Stomach (tissue), 9 donors: ENCODE measurements around the gene HTR3D. TPM values are rescaled to one million over a fixed set of nuclear protein-coding genes. Genes with fewer than 3 reads are reported as not detected.
A peak's percentile ranks its signal among the peaks of the same experiment; 100 is the strongest.
"Not testable (repeated sequence)": the region's sequence is repeated elsewhere in the genome, so short reads cannot be mapped to it uniquely, and the experiment has no call there.

Experiments used
- DNase-seq, 2 donors: peaks; one replicate each; pipeline versions ENCODE4 v3.0.0 to v3.0.0-alpha.2; 2013 to 2019
- H3K27ac ChIP-seq, 5 donors: fragments of 200-600 bp in 4 of 5; sonication (generic) in 4 of 5; one replicate each; pipeline ENCODE4 v1.5.1; 2013 to 2019; ENCODE audit warnings: mild to moderate bottlenecking in 1 of 5, moderate library complexity in 1 of 5
- H3K27me3 ChIP-seq, 3 donors: fragments of 200-600 bp; sonication (generic); one replicate each; pipeline ENCODE4 v1.5.1; 2017 to 2019; ENCODE audit warnings: mixed run types in 1 of 3
- H3K36me3 ChIP-seq, 4 donors: fragments of 200-600 bp; sonication (generic); 1 replicate in 3 of 4; 2 replicates in 1 of 4; pipeline ENCODE4 v1.5.1; 2016 to 2019
- H3K4me1 ChIP-seq, 4 donors: fragments of 200-600 bp; sonication (generic); one replicate each; pipeline ENCODE4 v1.5.1; 2016 to 2019
- H3K4me3 ChIP-seq, 4 donors: fragments of 200-600 bp; sonication (generic) in 3 of 4; one replicate each; pipeline ENCODE4 v1.5.1; 2016 to 2019; ENCODE audit warnings: mild to moderate bottlenecking in 1 of 4
- H3K9me3 ChIP-seq, 4 donors: fragments of 200-600 bp; sonication (generic); one replicate each; pipeline ENCODE4 v1.5.1; 2016 to 2019
- CTCF ChIP-seq, 7 experiments: fragments of 450-650 bp in 4 of 7; fragments of 200-600 bp in 3 of 7; sonication (generic) in 3 of 7; IDR thresholded peaks; one replicate each; pipeline ENCODE4 v1.5.1; 2016 to 2019; ENCODE audit warnings: antibody characterized with exemption in 7 of 7, control low read depth in 2 of 7, mild to moderate bottlenecking in 1 of 7
- EP300 ChIP-seq: sonication (generic); formaldehyde crosslinking; IDR thresholded peaks from one replicate; pipeline ENCODE4 v1.6.1; 2017; ENCODE audit warnings: antibody characterized with exemption
- POLR2A ChIP-seq, 4 donors: fragments of 450-650 bp; IDR thresholded peaks; one replicate each; pipeline ENCODE4 v1.6.1; 2016; ENCODE audit warnings: antibody characterized with exemption in 4 of 4, control low read depth in 2 of 4, mild to moderate bottlenecking in 1 of 4, moderate library complexity in 1 of 4
- POLR2AphosphoS5 ChIP-seq, 3 donors: sonication (generic); formaldehyde crosslinking; IDR thresholded peaks; one replicate each; pipeline ENCODE4 v1.6.1; 2016; ENCODE audit warnings: antibody characterized with exemption in 3 of 3
- WGBS, 5 donors: extraction: QIAGEN DNeasy Blood & Tissue Kit in 3 of 5; methylation state at CpG; one replicate each; pipeline versions ENCODE4 v1.1.5 to v1.1.7; 2013 to 2018; 5-methylcytosine and 5-hydroxymethylcytosine counted together
- intact Hi-C: fragments of 100-400 bp; cut with DNase I; formaldehyde crosslinking; loops from one replicate; pipeline ENCODE4 v1.15.1; 2023; ENCODE audit warnings: low total_unique reads
- polyA plus RNA-seq, 3 donors: library from polyadenylated mRNA; stranded (reverse); fragments of 200-250 nt; gene quantifications; one replicate each; pipeline ENCODE4 v1.2.3, GENCODE V29; 2013
- total RNA-seq, 5 donors: library from RNA; depleted of rRNA; stranded (reverse); fragments of >200 nt; gene quantifications; one replicate each; pipeline versions ENCODE4 v1.1.0 to v1.2.3, GENCODE V29; 2014 to 2016
- donor health status: healthy with polysubstance abuse.
- donor health status: Bipolar disorder and iron deficiency.
- donor health status: healthy.

The HTR3D gene
- total and polyA plus RNA-seq, 8 donors = not detected

GRCh38 chr3:184022323-184022722, 9.2 kb upstream of the HTR3D start:
- peak overlapping the region in 1 of 5 donors; percentile 17 for H3K27ac ChIP-seq
- 57 to 82% (median 73%) methylated on average over 7 of the region's 7 CpGs for WGBS, 5 donors
- intact Hi-C loops = no loop called here

GRCh38 chr3:184025256-184025655, 6.3 kb upstream of the HTR3D start:
- H3K27me3 ChIP-seq, H3K9me3 ChIP-seq, H3K4me3 ChIP-seq, H3K36me3 ChIP-seq, H3K4me1 ChIP-seq, DNase-seq, H3K27ac ChIP-seq, intact Hi-C loops: not testable (repeated sequence)
- WGBS, 5 donors = 51 to 74% (median 62%) methylated on average over 5 of the region's 5 CpGs

More at GRCh38 chr3:184022323-184022722, 9.2 kb upstream of the HTR3D start:
- Histone ChIP-seq H3K27me3 (peaks cover 0 to 6% (median 0%) of the 10 kb centered on the region in 3 donors), H3K4me3 (no peak overlapping the region), H3K9me3 (no peaks in the 10 kb centered on the region), H3K36me3 (no peaks in the 10 kb centered on the region), H3K4me1 (peaks cover 0 to 8% (median 4%) of the 10 kb centered on the region in 4 donors)
- TF ChIP-seq EP300 = no peak
- TF ChIP-seq POLR2A (IDR thresholded peaks at IDR 0.05) = no peak
- TF ChIP-seq CTCF (IDR thresholded peaks at IDR 0.05) = no peak
- no peak for TF ChIP-seq POLR2AphosphoS5 (IDR thresholded peaks at IDR 0.05)
- DNase-seq = no peak

GRCh38 chr3:184028275-184028890, 3.2 kb upstream of the HTR3D start:
- H3K27me3 ChIP-seq, intact Hi-C loops, H3K36me3 ChIP-seq, DNase-seq, H3K4me3 ChIP-seq, H3K9me3 ChIP-seq, H3K27ac ChIP-seq, H3K4me1 ChIP-seq: not testable (repeated sequence)
- WGBS, 5 donors = 62 to 79% (median 67%) methylated on average over 1 of the region's 1 CpG

GRCh38 chr3:184029443-184029842, 2.1 kb upstream of the HTR3D start:
- 70 to 83% (median 77%) methylated on average over 2 of the region's 2 CpGs for WGBS, 5 donors
- no peaks in the 10 kb centered on the region for H3K9me3 ChIP-seq
- no peak overlapping the region for H3K4me3 ChIP-seq
- DNase-seq = no peak
- H3K27me3 ChIP-seq = no peaks in the 10 kb centered on the region
- H3K36me3 ChIP-seq = no peaks in the 10 kb centered on the region
- no peaks in the 10 kb centered on the region for H3K4me1 ChIP-seq
- intact Hi-C loops = no loop called here
- TF ChIP-seq POLR2A (IDR thresholded peaks at IDR 0.05) (no peak), POLR2AphosphoS5 (IDR thresholded peaks at IDR 0.05) (no peak)
- H3K27ac ChIP-seq = no peak overlapping the region

GRCh38 chr3:184030536-184030935, 1.0 kb upstream of the HTR3D start:
- Histone ChIP-seq H3K4me1 (no peaks in the 10 kb centered on the region), H3K9me3 (no peaks in the 10 kb centered on the region), H3K27me3 (no peaks in the 10 kb centered on the region), H3K36me3 (no peaks in the 10 kb centered on the region), H3K27ac (no peak overlapping the region), H3K4me3 (no peak overlapping the region)
- WGBS, 5 donors = 70 to 85% (median 74%) methylated on average over 3 of the region's 3 CpGs
- intact Hi-C loops = no loop called here
- no peak for DNase-seq
- TF ChIP-seq POLR2A (IDR thresholded peaks at IDR 0.05) (no peak), CTCF (IDR thresholded peaks at IDR 0.05) (no peak), EP300 (no peak), POLR2AphosphoS5 (IDR thresholded peaks at IDR 0.05) (no peak)

- Histone ChIP-seq H3K4me1 (peaks cover 0 to 4% (median 0%) of the 10 kb centered on the region in 4 donors), H3K36me3 (no peaks in the 10 kb centered on the region), H3K27ac (no peak overlapping the region), H3K9me3 (no peaks in the 10 kb centered on the region), H3K27me3 (no peaks in the 10 kb centered on the region), H3K4me3 (no peak overlapping the region)
- intact Hi-C loops = no loop called here
- TF ChIP-seq POLR2AphosphoS5 (IDR thresholded peaks at IDR 0.05) = no peak
- TF ChIP-seq EP300 = no peak
- TF ChIP-seq POLR2A (IDR thresholded peaks at IDR 0.05) = no peak
- TF ChIP-seq CTCF (IDR thresholded peaks at IDR 0.05) = no peak
- no peak for DNase-seq
- 58 to 73% (median 70%) methylated on average over 7 of the region's 7 CpGs for WGBS, 5 donors
Measured at GRCh38 chr3:184037816-184038215, 6.3 kb downstream of the HTR3D start.

- H3K27ac ChIP-seq, H3K36me3 ChIP-seq, DNase-seq, intact Hi-C loops, H3K4me1 ChIP-seq, H3K9me3 ChIP-seq, H3K27me3 ChIP-seq, H3K4me3 ChIP-seq: not testable (repeated sequence)
- 73 to 89% (median 84%) methylated on average over 8 to 9 of the region's 9 CpGs for WGBS, 5 donors
Measured at GRCh38 chr3:184038307-184038706, 6.8 kb downstream of the HTR3D start.
